Measurements from ENCODE around the gene HDAC4. TPM values are rescaled to one million over a fixed set of nuclear protein-coding genes. Genes with fewer than 3 reads are reported as not detected.
A peak's percentile ranks its signal among the peaks of the same experiment; 100 is the strongest.

The HDAC4 gene
- total RNA-seq, 1 experiment from 2014 or later: 32.0 TPM

DNA sequence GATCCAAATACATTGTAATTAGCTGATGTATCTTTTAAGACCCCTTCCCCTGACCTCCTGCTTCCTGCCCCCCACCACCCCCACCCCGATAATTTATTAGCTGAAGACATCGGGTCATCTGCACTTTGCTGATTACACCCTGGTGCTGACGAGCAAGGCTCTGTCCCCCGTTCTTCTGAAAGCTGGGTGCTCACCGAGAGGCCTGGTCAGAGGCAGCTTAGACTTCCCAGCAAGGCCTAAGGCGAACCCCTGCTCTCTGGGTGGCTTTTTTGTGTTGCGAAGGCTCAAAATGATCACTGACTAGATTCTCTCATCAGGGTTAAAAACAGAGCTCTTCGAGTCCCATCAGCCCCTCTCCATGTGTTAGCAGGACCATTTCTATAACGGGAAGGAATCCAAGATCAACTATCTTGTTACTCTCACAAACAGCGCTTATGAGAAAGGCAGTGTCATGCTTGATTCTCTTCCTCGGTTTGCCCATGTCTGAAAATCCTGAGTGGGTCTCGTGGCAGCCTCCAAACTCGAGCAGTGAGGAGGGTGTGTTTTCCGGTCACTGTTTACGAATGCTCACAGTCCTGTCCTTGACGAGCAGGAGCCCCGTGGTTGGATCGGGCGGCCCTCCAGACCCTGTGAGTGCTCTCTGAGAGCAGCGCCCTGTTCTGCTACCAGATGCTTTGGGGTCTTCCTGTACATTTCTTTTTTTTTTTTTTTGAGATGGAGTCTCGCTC, 201.6 kb downstream of the HDAC4 start:
- H3K27me3 Mint-ChIP-seq (ENCODE audit: low read depth): no peaks in the 10 kb centered on the region
- H2BK5ac ChIP-seq (ENCODE audit: insufficient read length, low read length): no peak overlapping the region
- H2BK20ac ChIP-seq (ENCODE audit: low read depth, low read length, poor library complexity, severe bottlenecking): no peak overlapping the region
- H3K56ac ChIP-seq (ENCODE audit: insufficient read length, low read depth, low read length): no peak overlapping the region
- no CpG with 5 or more reads among the region's 21 CpGs for WGBS (ENCODE audit: extremely low coverage, insufficient read length, low lambda C conversion rate)
- H3K9ac ChIP-seq (ENCODE audit: extremely low read depth, insufficient read length, low read length): no peak overlapping the region
- H3K4me1 Mint-ChIP-seq: peaks cover 15 to 27% of the 10 kb centered on the region in 2 experiments
- H2BK15ac ChIP-seq (ENCODE audit: low read depth, low read length): no peak overlapping the region
- no peak overlapping the region for H3K4me3 Mint-ChIP-seq
- H4K8ac ChIP-seq (replicated peaks; ENCODE audit: insufficient read length, low read depth, low read length): no peak overlapping the region
- no peak overlapping the region for H3K23ac ChIP-seq (ENCODE audit: insufficient read length, low read depth, low read length)
- H2BK12ac ChIP-seq (ENCODE audit: insufficient read length, low read depth, low read length): no peak overlapping the region
- peaks cover 3 to 15% (median 9%) of the 10 kb centered on the region in 3 experiments; a peak in 6 of 7 replicates for H3K36me3 Mint-ChIP-seq (ENCODE audit: insufficient read depth in 1 of 3, low read depth in 3 of 3)
- H3K9me3 ChIP-seq (ENCODE audit: control insufficient read depth, low read depth, low read length): no peaks in the 10 kb centered on the region
- no peaks in the 10 kb centered on the region for H3K27me3 ChIP-seq (ENCODE audit: insufficient read depth, low read length)
- H3T11ph ChIP-seq (ENCODE audit: low read length): no peak overlapping the region
- H3K9me3 Mint-ChIP-seq: no peaks in the 10 kb centered on the region
- no peaks in the 10 kb centered on the region for H3K79me2 ChIP-seq (ENCODE audit: insufficient read depth, low read length)
- H4K20me1 ChIP-seq (ENCODE audit: control insufficient read depth, insufficient read depth, insufficient read length): no peaks in the 10 kb centered on the region
- TF ChIP-seq, protein P1, sequence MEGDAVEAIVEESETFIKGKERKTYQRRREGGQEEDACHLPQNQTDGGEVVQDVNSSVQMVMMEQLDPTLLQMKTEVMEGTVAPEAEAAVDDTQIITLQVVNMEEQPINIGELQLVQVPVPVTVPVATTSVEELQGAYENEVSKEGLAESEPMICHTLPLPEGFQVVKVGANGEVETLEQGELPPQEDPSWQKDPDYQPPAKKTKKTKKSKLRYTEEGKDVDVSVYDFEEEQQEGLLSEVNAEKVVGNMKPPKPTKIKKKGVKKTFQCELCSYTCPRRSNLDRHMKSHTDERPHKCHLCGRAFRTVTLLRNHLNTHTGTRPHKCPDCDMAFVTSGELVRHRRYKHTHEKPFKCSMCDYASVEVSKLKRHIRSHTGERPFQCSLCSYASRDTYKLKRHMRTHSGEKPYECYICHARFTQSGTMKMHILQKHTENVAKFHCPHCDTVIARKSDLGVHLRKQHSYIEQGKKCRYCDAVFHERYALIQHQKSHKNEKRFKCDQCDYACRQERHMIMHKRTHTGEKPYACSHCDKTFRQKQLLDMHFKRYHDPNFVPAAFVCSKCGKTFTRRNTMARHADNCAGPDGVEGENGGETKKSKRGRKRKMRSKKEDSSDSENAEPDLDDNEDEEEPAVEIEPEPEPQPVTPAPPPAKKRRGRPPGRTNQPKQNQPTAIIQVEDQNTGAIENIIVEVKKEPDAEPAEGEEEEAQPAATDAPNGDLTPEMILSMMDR (conservative IDR thresholded peaks at IDR 0.05): no peak
- no peak overlapping the region for H2AK5ac ChIP-seq (ENCODE audit: insufficient read length, low read length)
- H3K4ac ChIP-seq (ENCODE audit: low read depth, low read length): no peak overlapping the region
- H3K23me2 ChIP-seq (ENCODE audit: insufficient read length, low read depth, low read length, poor library complexity, severe bottlenecking): no peaks in the 10 kb centered on the region
- no peak overlapping the region for H4K91ac ChIP-seq (ENCODE audit: insufficient read length, low read depth, low read length)
- no peak overlapping the region for H3K27ac ChIP-seq (ENCODE audit: insufficient read length, low read depth, low read length)
- H3K18ac ChIP-seq (ENCODE audit: insufficient read length, low read depth, low read length): no peak overlapping the region
- H2AFZ ChIP-seq (ENCODE audit: low read length): no peak overlapping the region
- peak overlapping the region; percentile 22 to 61 (median 46); a peak in 2 of 7 replicates for H3K27ac Mint-ChIP-seq
- no peak overlapping the region for H3K14ac ChIP-seq (ENCODE audit: insufficient read depth, low read length)
- peaks cover 6% of the 10 kb centered on the region for H3K79me1 ChIP-seq (ENCODE audit: insufficient read depth, low read depth, low read length, poor library complexity, severe bottlenecking)
- no peak for DNase-seq
- no peak overlapping the region for H3K4me2 ChIP-seq (ENCODE audit: insufficient read depth, insufficient read length, low read length)
- H2BK120ac ChIP-seq (ENCODE audit: low read depth, low read length, poor library complexity, severe bottlenecking): no peak overlapping the region
- H4K5ac ChIP-seq (ENCODE audit: insufficient read length, low read depth, low read length): no peak overlapping the region
- H3K4me1 ChIP-seq (ENCODE audit: insufficient read depth, low read length): no peaks in the 10 kb centered on the region
